ENCODE data around the gene CADM2.

Gene CADM2

DNA sequence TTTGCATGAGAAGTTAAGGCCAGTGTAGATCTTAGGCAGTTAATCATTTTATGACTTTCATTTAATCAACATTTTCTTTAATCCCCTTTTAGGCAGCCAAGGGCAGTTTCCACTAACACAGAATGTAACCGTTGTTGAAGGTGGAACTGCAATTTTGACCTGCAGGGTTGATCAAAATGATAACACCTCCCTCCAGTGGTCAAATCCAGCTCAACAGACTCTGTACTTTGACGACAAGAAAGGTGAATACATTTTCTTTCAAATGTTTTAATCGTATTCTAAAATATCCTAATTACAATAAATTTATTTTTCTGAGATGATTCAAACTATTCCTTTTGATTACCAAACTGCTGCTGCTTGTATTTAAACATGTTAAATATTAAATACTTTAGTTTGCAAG lies 843.2 kb downstream of the CADM2 start:
- DNase-seq (ENCODE audit: low spot score) = no peak

DNA sequence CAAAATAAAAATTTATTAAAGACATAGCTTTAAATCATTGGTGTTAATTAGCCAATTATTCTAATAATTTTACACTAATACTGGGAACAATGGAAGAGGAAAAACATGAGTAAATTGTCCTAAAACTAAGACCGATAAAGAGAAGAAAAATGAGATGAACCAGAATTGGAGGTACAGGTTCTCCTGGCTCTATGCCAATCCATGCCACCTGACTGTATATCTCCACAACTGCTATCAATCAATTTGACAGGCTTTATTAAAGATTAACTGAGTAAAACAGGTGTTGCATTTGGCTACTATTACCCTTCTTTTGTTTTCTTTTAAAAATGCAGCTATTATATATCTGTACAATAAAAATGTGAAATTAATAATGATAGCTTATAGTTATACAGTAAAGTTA lies 850.0 kb downstream of the CADM2 start:
- no peak for DNase-seq (ENCODE audit: low spot score)

- DNase-seq (ENCODE audit: low spot score) = no peak
Measured at GRCh38 chr3:85821130-85821756, 862.5 kb downstream of the CADM2 start.

- DNase-seq (ENCODE audit: low spot score) = no peak
Measured at GRCh38 chr3:85835857-85836440, 877.2 kb downstream of the CADM2 start.

DNA sequence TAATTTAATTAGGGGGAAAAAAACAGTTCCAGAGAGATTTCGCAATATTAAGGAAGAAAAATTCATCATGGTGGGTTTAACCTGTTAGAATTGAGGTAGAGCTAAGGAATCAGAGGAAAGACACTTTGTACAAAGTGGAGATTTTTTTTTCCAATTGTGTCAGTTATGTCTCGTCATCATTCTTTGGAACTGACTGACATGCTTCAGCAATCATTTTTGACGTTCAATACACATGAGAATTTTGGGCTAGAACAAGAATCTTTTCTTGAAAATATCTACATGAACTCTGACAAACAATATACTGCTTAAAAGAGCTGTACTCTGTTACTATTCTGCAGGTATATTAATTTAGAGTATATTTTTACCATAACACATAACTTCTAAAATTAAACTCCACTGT lies 878.6 kb downstream of the CADM2 start:
- no peak for DNase-seq (ENCODE audit: low spot score)

DNA sequence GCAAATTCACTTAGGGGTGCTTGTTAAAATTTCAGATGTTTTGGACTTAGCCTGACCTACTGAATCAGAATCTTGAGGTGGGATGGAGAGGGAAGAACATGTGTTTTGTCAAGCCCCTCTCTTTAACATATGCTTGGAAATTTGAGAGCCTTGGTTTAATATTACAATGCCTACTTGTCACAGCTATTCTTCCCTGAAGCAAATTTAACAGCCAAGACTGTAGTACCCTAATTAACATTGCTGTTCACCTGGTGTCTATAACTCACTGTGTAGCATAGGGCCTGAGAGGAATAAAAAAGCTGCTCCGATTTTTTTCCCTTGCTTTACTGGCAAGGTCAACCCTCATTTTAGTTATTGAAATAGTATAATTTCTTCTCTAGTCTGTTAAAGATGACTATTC lies 880.1 kb downstream of the CADM2 start:
- no peak for DNase-seq (ENCODE audit: low spot score)

DNA sequence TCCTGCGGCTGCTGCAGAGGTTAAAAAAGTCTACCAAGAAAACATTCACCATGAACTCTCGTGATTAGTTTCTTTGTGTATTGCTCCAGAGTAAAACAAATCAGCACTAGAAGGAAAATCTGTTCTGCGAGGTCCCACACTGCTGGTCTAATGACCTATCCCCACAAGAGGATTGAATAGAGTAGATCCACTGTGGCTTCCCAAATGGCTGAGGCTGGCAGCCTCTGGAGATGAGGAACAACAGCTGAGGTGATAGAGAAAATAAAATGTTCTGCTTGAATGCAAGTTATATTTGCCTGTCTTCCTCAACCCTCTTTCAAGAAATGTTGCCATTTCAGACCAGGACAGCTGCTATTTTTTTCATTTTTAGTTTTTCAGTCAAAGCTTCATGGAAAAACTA lies 883.3 kb downstream of the CADM2 start:
- DNase-seq (ENCODE audit: low spot score) = no peak

GRCh38 chr3:85846940-85847339 lies 888.2 kb downstream of the CADM2 start:
- DNase-seq (ENCODE audit: low spot score) = no peak

DNA sequence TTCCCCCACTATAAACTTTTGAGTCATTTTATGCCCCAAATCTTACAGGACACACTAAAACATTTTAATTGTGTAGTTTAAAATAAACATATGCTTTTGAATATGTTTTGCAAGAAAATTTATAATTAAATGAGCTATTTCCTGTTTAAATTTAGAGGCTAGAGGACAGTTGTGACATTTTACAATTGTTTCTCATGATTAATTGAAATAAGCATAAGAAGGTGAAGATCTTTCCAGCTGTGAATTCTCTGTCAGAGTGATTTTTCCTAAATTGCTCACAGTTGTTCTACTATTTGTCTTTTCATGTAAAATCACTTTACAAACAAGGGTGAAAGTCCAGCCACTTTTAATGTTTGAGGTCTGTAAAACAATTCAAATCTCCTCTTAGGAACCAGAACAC lies 892.3 kb downstream of the CADM2 start:
- no peak for DNase-seq (ENCODE audit: low spot score)

DNA sequence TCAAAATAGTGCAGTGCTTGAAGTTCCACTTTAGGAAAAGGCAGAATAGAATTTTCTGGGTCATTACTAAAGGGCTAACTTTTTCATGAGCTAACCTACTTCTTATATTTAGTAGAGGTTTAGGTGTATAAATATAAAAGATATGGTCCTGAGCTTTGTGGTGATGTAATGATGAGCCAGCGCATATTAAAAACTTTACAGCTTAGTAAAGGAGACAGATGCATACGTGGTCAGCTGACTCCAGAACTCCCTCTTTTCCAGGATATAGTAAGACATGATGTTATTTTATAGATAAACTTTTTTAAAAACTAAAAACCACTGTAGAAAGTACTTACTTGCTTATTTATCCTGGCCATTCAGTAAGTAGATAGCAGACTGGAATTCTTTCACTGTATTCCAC lies 895.0 kb downstream of the CADM2 start:
- no peak for DNase-seq (ENCODE audit: low spot score)

DNA sequence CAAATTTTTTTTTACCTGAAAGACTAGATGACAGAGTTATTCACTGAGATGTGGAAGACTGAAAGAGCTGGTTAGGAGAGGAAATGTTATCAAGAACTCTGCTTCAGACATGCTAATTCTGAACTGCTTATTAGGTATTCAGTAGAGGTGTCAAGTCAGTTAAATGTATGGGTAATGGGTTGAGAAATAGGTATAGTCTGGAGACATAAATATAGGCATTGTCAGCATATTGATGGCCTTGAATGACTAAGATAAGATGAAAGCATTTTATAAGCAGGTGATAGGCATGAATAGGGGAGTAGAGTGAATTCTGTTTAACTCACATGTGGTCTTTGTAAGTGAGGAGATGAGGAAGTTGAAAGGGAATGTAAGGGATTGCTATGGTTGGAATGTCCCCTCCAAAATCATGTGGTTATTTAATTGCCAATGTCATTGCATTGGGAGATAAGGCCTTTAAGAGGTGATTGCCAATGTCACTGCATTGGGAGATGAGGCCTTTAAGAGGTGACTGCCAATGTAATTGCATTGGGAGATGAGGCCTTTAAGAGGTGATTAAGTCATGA lies 904.2 kb downstream of the CADM2 start:
- no peak for DNase-seq (ENCODE audit: low spot score)

DNA sequence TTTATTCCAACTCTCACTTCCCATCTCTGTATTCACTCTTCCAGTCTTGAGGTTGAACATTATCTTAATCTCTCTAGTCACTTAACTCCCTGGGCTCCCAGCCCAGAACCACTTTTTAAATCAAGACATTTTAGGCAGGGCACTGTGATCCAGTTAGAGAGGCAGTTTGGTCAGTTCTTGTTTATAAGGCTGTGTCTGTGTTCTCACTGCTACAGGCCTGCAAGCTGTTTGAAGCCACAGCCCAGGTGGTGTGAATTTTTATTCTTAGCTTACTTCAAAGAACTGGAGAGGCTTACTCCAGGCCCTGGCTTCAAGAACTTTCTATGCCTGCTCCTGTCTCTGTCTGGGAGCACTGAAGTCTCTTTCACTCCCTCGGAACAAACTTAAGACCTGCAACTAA lies 906.1 kb downstream of the CADM2 start:
- no peak for DNase-seq (ENCODE audit: low spot score)

GRCh38 chr3:85867072-85867471 lies 908.3 kb downstream of the CADM2 start:
- no peak for DNase-seq (ENCODE audit: low spot score)

DNA sequence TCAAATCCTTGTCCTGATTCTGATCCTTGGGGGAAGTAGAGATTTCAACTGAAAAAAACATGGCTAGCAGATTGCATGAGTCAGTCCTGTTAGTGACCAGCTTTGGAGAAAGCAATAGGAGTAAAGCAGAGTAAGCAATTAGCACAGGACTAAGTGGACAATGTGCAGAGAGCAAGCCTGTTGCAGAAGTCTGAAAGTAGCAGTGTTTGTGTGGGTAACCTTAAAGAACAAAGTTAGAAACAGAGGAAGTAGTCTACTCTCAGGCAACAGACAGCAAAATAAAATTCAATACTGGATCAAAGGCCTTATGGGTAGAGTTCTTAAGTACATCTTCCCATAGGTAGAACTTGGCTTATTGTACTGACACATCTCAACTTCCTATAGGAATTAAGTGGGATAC lies 916.8 kb downstream of the CADM2 start:
- no peak for DNase-seq (ENCODE audit: low spot score)

DNA sequence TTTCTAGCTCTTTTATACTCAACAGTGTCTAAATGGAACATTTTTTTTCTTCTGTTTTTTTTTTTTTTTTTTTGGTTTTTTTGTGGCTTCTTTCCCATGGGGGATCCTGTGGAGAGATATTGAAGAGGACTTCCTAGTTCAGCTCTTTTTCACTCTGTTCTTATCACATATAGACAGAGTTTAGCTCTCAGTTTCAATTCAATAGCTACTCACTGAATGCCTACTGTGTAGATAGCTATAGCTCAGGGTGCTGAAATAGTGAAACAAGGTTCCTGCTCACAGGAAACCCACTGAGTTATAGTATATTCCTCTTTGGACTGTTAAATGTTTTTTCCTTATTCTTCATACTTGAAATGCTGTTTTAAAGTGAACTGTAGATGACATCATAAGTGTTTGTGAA lies 918.8 kb downstream of the CADM2 start:
- DNase-seq (ENCODE audit: low spot score) = no peak

- no peak for DNase-seq (ENCODE audit: low spot score)
Measured at GRCh38 chr3:85881833-85882393, 923.1 kb downstream of the CADM2 start.

DNA sequence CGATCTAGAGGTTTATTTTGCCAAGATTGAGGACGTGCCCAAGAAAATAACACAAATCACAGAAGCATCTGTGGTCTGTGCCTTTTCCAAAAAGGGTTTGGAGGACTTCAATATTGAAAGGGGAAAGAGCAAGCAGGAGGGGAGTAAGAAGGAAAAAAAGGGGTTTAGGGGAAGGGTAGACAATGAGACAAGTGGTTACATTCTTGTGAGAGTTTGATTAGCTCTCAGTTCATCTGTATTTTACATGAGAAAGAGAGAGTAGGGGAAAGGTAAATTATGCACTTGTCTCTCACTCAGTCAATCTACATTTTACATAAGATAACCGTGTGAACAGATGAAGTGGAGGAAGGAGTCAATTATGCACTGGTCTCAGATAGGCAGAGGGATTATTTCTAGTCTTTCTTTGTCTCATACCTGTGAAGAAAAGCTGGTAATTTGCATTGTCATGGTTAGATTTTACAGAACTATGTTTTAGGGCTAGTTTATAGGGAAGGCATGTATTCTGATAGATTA lies 931.3 kb downstream of the CADM2 start:
- no peak for DNase-seq (ENCODE audit: low spot score)

GRCh38 chr3:85903434-85903833 lies 944.6 kb downstream of the CADM2 start:
- no peak for DNase-seq (ENCODE audit: low spot score)

- DNase-seq (ENCODE audit: low spot score) = no peak
Measured at GRCh38 chr3:85912980-85913379, 954.2 kb downstream of the CADM2 start.

DNA sequence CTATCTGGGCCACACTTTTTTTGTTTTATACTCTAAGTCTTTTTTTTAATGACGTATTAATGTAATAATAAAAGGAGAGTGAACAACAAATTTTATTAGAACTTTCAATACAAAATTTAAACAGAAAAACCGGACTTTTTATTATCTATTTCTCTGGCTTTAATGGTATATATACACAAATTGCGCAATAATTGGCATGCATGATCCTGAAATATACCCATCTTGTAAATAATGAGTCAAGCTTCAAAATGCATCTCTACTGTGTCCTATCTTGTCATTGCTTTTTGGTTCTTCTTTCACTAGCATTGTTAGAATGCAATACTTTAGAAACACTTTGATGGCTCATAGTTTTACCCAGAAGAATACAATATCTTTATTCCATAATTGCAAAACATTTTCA lies 963.6 kb downstream of the CADM2 start:
- no peak for DNase-seq (ENCODE audit: low spot score)

GRCh38 chr3:85930718-85931117 lies 971.9 kb downstream of the CADM2 start:
- DNase-seq (ENCODE audit: low spot score) = no peak

- DNase-seq (ENCODE audit: low spot score) = no peak
Measured at GRCh38 chr3:85933326-85933725, 974.5 kb downstream of the CADM2 start.

DNA sequence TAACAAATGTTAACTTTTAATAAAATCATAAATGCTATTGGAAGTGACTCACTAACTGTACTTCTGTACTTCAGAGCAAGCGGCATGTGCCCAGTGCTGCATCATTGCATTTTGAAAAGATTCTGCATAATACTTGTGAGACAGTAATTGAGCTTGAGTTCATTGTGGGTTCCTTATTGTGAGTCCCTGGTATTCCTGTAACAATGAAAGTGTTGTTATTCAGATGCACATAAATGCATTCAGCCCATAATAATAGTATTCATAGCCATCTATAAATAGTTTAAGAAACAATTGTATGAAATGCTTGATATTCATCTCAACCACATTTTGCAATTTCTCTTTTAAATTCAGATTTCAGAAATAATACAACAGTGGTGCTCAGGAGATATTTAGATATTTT lies 976.4 kb downstream of the CADM2 start:
- DNase-seq (ENCODE audit: low spot score) = no peak

DNA sequence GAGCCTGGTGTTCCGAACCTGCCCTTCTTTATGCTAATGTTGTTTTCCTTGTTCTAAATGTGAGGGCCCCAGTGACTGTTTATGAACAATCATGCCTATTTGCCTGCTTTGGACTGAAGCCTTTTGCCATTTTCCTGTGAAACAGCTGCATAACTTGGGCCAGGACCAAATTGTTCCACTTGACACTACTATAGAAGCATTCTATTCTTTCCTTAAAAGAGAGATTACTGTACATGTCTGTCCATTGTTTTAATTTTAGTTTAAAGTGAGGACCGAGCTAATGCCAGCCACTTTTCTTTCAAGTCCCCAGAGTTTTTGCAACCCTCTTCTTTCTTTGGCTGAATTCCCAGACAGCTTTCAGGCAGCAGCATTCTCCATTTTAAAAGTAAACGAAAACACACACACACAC lies 980.3 kb downstream of the CADM2 start:
- DNase-seq (ENCODE audit: low spot score) = no peak

Measured in AG20443 (cell line).